NCI-H2196 (cell line): ENCODE measurements around the gene COMP.

Experiments used
- DNase-seq: peaks from one replicate; lab custom pipeline; 2025; ENCODE audit not compliant: unreplicated experiment; lab: John Stamatoyannopoulos, UW

COMP gene

DNA sequence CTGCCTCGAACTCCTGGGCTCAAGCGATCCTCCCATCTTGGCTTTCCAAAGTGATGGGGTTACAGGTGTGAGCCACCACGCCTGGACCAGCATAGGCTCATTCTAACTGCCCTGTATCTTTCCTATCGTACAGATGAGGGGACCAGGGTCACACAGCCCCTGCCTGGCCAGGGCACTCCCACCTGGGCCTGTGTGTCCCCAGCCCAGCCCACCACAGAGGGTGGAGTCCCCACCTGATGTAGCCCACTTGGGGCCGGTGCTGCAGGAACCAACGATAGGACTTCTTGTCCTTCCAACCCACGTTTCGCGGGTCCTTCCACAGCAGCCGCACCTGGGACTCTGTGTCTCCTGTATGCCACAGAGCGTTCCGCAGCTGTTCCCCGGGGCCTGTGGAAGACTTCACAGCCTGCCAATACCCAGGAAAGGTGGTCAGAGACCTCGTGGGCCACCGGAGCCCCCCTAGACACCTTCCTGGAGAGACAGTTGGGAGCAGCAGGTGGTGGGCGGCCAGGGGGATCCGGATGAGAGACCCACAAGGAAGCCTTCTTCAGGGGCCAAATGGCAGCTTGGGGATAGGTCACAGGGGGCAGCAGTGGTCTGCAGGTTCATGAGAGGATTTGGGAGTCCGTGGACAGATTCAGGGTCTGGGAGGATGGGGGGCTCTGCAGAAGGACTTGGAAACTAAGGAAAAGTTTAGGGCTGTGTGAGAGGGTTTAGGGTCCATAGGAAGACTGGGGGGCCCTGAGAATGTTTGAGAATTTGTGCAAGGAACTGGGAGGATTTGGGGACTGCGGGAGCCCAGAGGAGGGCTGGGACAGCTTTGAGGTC is 6.9 kb downstream of the COMP start:
- DNase-seq: no peak

DNA sequence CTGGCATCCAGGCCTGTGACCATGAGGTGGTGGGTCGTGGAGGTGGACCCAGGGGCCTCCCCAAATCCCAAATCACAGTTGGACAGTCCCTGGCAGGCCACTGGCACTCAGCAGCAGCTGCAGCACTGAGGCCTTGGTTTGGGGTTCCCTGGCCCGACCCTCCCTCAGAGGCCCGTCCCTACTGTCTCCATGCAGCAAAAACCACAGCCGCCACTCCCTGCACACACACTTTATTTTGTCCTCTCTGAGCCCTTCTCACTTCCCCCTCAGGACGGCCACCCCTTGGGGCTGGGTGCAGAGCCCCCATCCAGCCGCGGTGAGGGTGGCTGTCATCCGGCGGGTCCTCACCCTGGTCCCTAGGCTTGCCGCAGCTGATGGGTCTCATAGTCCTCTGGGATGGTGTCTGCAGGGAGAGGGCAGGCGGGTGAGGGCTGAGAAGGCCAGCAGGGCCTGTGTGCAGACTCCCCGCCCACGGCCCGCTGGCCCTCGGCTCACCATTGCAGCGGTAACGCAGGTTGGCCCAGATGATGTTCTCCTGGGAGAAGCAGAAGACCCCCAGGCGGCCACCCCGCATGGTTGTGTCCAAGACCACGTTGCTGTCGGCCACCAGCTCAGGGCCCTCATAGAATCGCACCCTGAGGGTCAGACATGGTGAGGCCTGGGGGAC is 8.4 kb downstream of the COMP start:
- DNase-seq: no peak

DNA sequence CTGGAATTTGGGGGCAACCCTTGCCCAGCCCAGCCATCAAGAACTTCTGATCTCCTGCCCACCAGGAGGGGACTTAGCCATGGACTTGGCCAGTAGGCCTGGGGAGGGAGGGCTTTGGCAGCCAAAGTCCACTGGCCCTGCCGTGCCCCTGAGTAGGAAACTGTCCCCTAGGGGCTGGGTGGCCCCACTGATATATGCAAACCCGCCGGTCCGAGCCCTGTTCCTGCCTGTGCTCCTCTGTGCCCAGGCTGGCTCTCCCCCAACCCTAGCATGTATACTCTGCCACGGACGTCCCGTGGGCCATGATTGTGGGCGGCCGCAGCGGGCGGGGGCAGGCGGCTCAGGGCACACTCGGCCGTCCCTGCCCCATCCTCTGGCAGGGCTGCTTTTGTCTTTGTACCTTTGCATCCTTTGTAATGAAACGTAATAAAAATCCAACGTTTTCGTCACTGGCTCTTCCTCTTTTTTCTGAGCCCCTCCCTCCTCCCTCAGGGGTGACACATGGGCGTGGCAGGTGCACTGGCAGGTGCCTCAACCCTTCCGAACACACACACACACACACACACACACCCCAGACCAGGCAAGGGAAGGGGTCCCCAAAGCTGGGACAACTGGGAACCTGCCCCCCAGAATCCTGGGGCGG is 9.1 kb downstream of the COMP start:
- DNase-seq: no peak

DNA sequence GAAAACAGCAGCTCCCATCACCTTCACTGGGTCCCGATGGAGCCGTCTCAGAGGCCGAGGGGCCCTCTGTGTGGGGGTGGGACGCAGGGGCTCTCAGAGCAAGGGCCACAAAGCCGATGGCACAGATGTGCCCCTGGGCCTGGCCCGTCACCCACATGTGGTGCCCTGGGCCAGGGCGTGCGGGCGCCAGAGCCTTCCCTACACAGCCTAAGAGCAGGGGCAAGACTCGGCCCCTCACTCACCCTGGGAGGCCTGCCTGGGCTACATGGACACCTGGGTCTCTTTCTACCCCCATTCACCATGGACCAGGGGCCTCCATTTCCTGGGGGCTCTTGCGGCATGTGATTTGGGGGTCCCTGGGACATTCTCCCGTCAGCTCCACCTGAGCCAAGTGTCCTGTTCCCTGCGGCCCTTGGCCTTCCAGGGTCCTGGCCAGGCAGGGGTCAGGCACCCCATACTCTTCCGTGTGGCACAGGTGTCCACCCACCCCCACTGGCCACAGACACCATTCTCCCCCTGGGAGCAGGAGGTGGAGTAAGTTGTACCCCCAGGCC is 10.0 kb downstream of the COMP start:
- no peak for DNase-seq

DNA sequence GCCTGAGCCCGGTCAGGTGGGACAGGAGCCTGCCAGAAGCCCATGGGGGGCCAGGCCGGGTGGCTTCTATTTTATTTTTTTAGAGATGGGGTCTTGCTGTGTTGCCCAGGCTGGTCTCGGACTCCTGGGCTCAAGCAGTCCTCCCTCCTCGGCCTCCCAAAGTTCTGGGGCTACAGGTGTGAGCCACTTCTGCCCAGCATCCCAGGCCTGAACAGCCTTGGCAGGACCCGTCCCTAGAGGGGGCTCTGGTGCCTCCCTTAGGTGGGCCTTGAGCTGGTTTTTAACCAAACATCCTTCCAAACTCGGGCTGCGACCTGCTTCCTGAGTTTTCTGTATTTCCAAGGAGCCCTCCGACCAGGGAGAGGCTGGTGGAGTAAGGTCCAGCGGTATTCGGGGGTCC is 10.5 kb downstream of the COMP start:
- no peak for DNase-seq

DNA sequence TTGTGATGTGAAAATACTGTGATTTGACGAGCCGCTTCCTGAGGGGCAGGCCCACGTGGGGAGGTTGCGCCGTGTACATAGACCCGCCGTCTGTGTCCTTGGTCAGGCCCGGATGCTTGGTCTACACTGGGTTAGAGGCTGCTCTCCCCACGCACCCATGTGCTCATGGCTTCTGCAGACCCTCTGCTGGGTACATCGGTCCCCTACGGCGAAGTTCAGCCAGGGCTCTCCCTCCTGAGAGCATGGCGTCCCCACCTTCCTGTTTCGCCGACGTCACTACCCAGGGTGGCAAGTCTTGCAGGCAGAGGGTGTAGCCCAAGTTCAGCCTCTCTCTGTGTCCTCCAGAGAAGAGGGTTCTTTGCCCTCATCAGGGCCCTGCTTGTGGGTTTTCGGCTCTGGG is 11.0 kb downstream of the COMP start:
- no peak for DNase-seq

DNA sequence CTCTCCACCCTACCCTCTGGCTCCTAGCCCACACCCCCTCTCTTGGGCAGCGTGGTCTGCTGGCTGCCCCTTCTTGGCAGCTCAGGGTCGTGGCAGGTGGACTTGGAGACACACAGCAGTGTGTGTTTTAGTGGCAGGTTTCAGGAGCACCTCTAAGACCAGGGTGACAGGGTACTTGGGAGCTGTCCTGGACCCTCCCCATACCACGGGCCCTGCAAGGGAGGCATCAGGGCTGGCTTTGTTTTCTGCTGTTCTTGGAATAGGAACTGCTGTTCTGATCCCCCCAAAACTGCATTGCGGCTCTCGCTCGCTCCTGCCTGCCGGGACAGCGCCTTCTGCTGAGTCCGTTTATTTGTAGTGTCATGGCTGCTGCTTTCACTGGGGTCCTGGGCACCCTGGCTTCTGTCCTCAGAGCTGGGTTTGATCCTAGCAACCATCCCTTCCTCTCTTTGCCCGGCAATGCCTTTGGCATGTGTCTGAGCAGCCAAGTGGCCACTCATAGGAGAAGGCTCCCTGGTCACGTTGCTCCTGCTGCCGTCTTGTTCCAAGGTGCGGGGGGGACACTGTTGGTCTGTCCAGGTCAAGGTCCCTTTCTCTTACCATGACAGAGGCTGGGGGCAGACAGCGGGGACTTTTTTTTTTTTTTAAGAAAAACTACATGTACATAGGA is 12.1 kb downstream of the COMP start:
- DNase-seq: no peak

DNA sequence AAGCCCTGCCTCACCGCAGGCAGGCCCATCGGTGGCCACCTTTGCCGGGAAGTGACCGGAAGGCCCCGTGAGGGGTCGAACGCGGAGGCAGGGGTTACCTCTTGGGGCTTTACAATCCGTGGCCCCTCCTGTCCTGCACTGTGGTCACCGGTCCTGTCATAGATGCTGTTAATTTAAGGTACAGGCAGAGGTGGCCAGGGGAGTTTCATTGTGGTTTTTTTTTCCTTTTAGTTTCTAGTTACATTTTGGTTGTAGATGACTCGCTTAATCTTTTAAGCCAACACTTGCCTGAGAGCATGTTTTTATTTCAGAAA is 13.1 kb downstream of the COMP start:
- no peak for DNase-seq

DNA sequence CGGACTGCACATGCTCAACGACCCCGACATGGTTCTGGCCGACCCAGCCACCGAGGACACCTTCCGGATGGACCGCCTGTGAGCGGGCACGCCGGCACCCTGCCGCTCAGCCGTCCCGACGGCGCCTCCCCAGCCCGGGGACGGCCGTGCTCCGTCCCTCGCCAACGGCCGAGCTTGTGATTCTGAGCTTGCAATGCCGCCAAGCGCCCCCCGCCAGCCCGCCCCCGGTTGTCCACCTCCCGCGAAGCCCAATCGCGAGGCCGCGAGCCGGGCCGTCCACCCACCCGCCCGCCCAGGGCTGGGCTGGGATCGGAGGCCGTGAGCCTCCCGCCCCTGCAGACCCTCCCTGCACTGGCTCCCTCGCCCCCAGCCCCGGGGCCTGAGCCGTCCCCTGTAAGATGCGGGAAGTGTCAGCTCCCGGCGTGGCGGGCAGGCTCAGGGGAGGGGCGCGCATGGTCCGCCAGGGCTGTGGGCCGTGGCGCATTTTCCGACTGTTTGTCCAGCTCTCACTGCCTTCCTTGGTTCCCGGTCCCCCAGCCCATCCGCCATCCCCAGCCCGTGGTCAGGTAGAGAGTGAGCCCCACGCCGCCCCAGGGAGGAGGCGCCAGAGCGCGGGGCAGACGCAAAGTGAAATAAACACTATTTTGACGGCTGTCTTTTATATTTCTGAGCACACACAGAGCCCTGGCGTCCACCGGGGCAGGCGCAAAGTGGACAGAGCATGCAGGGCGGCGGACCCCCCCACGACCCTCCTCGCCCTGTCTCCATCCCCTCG is 13.6 kb downstream of the COMP start:
- no peak for DNase-seq

DNA sequence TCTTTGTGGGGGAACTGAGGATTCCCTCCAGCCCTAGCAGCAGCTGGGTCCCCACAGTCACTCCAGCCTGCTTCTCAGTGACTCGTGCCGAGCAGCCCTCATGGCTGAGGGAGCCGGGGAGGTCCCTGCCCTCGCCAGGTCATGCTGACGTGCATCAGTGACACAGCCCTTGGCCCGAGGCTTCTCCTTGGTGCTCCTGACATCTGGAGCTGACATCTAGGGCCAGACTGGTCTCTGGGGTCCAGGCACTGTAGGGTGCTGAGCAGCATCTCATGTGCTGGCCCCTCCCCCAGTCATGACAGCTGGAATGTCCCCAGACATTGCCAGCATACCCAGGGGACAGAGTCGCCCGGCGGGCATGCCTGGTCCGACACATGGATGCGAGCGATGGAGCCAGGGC is 14.4 kb downstream of the COMP start:
- DNase-seq: no peak

DNA sequence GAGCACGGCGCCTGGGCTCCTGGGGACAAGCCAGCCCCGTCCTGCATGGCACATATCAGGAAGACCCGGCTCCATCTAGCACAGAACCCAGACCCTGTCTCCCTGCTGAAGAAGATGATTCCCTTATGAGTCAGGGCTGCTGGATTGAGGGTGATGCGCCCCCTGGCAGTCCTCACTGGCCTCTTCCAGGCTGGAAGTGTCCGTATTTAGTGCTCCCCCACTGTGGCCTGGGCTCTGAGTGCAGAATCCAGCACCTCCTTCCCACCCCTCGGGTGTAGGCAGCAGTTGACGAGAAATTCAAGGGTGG is 14.9 kb downstream of the COMP start:
- DNase-seq: no peak

DNA sequence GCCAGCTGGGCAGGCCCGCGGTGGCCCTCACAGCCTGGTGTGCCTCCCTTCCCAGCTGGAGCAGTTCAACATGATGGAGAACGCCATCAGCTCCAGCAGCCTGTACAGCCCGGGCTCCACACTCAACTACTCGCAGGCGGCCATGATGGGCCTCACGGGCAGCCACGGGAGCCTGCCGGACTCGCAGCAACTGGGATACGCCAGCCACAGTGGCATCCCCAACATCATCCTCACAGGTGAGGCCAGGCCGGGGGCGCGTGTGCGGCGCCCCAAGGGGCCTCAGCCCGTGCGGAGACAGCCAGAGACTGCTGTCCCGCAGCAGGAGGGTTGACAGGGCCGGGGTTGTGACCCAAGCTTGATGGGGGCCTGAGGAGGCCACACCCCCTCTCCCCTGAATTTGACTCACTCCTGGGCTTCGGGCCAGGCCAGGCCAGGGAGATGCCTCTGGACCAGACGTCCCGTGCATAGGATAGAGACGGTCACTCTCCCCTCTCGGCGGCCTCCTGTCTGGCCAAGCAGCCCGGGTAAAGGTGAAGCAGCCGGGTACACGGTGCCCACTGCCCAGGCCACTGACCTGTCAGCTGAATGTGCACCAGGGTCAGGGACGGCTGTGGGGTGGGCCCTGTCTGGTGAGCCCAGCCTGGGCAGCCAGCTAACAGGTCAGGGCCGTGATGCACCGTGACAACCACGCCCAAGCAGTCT is 15.4 kb downstream of the COMP start:
- DNase-seq: no peak

DNA sequence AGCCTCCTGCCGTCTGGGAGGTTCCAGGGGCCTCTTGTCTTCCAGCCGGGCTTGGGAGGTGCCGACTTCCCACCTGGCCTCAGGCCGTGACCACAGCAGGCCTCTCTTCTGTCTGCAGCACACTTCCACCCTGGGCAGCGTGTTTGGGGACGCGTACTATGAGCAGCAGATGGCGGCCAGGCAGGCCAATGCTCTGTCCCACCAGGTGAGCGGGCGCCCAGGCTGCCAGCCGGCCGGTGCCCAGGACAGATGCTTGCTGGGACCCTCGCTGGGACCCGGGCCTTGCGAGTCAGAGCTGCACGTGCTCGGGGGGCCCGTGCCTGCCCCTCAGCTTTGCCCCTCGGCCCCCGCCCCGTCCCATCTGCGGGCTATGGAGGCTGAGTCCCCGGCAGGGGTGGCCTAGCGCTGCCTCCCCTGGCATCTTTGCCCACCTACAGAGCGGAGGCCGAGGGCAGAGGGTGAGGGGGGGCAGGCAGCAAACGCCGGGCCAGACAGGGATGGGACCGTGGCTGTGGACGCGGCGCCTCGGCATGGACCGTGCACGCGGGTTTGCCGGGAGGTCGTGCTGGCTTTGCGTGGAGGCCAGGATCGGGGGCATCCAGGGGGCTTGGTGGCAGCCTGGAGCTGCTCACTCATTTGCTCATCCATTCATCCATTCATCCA is 16.2 kb downstream of the COMP start:
- DNase-seq: no peak

DNA sequence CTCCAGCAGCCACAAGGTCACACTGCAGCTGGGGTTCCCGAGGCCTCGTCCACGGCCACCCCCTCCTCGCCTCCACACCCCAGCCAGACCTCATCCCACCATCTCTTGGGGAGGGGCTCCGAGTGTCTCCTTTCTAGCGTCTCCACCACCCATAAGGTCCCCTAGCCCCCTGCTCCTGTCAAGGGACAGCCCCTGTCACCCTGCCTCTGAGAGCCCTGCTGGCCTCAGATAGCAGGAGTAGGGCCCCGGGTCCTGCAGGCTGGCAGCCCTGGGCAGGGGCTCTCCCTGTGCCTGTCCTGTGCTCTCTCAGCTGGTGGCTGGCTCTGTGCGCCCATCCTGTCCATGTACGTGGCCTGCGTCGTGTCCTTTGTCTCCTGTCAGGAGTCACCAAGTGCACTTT is 17.0 kb downstream of the COMP start:
- DNase-seq: no peak

DNA sequence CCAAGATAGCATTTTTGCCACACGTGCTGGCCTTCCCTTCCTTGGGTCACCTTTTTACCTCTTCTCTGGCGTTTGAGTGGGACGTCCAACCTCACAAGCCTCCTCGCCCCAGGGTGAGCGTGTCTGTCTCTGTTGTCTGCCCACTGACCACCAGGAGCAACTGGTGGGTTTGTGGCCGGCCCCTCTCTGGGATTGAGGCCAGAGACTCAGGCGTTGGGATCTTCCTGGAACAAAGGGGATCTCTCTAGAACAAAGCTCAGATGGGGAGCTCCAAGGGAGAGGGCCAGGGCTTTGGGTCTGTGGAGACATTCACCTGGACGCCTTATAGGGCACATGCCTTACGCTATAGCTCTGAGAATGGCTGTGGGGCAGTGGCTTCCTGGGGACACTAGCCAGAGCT is 17.4 kb downstream of the COMP start:
- no peak for DNase-seq

DNA sequence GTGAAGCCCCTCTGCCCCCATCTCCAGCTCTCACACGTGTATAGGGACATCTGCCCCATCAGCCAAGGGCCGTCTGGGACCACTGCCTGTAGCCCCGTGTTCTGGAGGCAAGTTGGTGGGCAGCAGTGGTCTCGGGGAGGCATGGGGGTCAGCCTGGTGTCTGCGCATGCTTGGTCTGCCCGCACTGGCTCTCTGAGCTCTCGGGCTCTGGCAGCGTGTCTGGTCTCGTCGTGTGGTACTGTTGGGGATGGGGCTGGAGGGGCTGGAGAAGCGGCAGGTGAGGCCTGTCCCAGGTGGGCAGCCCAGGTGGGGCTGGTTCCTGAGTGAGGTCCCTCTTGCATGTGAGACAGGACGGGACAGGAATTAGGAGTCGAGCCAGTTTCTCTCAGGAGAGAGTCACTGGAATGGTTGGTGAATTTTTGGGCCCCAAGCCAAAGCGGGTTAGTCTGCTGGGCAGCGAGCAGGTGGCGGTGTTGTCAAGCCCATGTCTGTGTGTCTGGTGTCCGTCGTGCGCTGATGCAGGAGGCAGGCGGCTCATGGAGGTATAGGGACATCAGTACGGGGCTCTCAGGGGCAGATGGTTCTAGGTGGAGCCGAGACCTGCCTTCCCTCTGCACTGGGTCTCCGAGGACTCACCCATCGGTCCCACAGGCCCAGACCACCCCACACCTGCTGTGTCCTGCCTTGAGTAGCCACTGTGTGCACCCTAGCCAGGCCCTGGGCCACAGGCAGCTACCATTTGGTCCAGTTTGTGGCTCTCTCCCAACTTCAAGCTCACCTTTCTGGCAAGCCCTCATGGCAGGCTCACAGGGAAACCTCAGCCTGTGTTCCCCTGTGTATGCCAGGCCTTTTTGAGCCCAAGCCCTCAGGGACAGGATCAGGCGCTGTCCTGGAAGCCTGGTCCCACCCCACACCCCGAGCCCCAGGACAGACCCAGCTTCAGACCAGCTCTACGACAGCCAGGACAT is 18.2 kb downstream of the COMP start:
- DNase-seq: peak; percentile 49

DNA sequence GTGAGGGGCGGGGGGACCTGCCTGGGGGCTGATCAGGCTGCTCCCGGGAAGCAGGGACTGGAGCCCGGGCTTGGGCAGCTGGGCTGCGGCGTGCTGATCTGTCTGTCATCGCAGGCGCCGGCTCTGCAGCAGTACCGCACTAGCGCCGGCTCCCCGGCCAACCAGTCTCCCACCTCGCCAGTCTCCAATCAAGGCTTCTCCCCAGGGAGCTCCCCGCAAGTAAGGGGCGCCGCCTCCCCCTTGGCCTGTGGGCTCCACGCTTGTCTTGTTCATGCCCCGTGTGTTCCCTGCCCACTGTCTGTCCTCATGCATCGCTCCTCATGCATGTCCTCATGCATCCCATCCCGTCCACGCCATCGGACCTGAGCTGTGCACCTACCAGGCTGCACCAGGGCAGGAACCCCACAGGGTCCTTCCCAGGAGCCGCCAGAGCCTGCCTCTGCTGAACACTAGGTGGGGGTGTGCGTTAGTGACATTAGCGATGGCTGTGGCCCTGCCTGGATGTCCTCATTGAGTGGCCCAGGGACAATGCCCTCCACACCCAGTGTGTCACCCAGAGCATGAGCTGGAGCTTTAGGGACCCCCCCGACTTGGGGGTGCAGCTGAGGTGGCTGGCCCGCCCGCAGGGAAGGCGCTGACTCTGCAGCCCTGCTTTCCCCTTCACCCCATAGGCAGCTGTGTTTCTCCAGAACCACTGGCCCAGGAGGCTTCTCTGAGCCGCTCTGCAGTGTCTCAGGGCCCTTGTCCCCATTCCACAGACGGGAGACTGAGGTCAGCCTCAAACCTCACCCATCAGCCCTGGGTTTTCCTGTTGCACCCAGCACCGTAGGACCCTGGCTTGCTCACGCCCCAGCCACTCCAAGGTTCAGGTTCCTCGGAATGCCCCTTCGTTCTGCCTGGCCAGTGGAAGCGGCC is 19.5 kb downstream of the COMP start:
- DNase-seq: no peak
